ENCODE measurements around the gene RNF182.

DNA sequence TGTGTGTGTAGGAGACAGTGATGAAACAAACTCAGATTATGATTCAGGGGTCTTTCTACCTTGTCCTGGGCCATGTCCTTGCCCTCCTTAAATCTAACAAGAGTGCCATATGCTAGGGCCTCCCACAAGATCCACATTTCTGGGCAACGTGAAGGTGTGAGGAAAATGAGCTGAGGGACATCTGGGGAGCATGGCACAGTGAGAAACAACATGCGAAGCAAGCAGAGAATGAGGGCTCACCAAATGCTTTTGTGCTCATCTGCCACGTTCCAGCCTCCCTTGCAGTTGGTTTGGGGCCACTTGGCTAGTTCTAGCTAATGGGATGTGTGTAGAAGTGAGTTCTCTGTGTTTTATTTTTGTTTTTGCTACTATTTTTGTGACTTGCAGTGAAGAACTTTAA is 21.4 kb upstream of the RNF182 start:
- TF ChIP-seq, protein P1, sequence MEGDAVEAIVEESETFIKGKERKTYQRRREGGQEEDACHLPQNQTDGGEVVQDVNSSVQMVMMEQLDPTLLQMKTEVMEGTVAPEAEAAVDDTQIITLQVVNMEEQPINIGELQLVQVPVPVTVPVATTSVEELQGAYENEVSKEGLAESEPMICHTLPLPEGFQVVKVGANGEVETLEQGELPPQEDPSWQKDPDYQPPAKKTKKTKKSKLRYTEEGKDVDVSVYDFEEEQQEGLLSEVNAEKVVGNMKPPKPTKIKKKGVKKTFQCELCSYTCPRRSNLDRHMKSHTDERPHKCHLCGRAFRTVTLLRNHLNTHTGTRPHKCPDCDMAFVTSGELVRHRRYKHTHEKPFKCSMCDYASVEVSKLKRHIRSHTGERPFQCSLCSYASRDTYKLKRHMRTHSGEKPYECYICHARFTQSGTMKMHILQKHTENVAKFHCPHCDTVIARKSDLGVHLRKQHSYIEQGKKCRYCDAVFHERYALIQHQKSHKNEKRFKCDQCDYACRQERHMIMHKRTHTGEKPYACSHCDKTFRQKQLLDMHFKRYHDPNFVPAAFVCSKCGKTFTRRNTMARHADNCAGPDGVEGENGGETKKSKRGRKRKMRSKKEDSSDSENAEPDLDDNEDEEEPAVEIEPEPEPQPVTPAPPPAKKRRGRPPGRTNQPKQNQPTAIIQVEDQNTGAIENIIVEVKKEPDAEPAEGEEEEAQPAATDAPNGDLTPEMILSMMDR (IDR thresholded peaks at IDR 0.05; ENCODE audit: extremely low read depth in 1 of 2, insufficient read depth in 1 of 2, low read depth in 1 of 2, low read length in 2 of 2): no peak
- TF ChIP-seq POLR2A (IDR thresholded peaks at IDR 0.05; ENCODE audit: low read depth, low read length) (no peak), MYC (IDR thresholded peaks at IDR 0.05; ENCODE audit: low read depth, low read length) (no peak), POLR2AphosphoS5 (IDR thresholded peaks at IDR 0.05; ENCODE audit: insufficient read depth, low read depth, low read length) (no peak), FOS (IDR thresholded peaks at IDR 0.05; ENCODE audit: borderline replicate concordance, insufficient read depth, low read length) (no peak), MAX (IDR thresholded peaks at IDR 0.05; ENCODE audit: insufficient read depth, insufficient read length) (no peak), EZH2 (IDR thresholded peaks at IDR 0.05; ENCODE audit: borderline replicate concordance, low read depth, low read length, severe bottlenecking) (no peak), JUN (IDR thresholded peaks at IDR 0.05; ENCODE audit: borderline replicate concordance, insufficient read depth, insufficient read length, low read depth) (no peak)

Data from endothelial cell of umbilical vein (primary cell).